B cell (primary cell): ENCODE measurements around the gene SUGCT. TPM values are rescaled to one million over a fixed set of nuclear protein-coding genes. Genes with fewer than 3 reads are reported as not detected.

Experiments used
- ATAC-seq: fragments of 200-7000 bp; cut with Tn5 transposase; one replicate; pipeline ENCODE4 v1.10.0; 2021; ENCODE audit warnings: low read depth, mild to moderate bottlenecking, moderate number of reproducible peaks, moderate library complexity
- CTCF ChIA-PET: fragments of 350-600 bp; sonication (Branson Sonifier 250); formaldehyde crosslinking; loops from one replicate; lab custom pipeline; 2021; ENCODE audit warnings: antibody characterized with exemption, inconsistent platforms; lab: Charles Lee
- POLR2A ChIA-PET: fragments of 350-600 bp; sonication (Branson Sonifier 250); formaldehyde crosslinking; loops from one replicate; lab custom pipeline; 2021; ENCODE audit warnings: antibody characterized with exemption; lab: Charles Lee
- DNase-seq: peaks from one replicate; pipeline ENCODE4 v3.0.0; 2013
- H2AFZ ChIP-seq: 2 replicates; pipeline ENCODE4 v1.6.1; 2012; ENCODE audit warnings: mild to moderate bottlenecking, low read depth, low read length; ENCODE audit not compliant: insufficient read depth, poor library complexity, severe bottlenecking
- H3K27ac ChIP-seq, 2 donors: 1 replicate in 1 of 2; 2 replicates in 1 of 2; pipeline ENCODE4 v1.5.1; 2012 to 2013; ENCODE audit warnings: low read length in 2 of 2, mild to moderate bottlenecking in 2 of 2, moderate library complexity in 1 of 2
- H3K27me3 ChIP-seq, 4 experiments: fragments of 200-600 bp in 1 of 4; sonication (generic) in 1 of 4; replicated peaks in 1 of 4; 1 replicate in 2 of 4; 2 replicates in 2 of 4; pipeline versions ENCODE4 v1.6.1 to v1.7.0; 2013 to 2016; ENCODE audit warnings: low read length in 3 of 4, mild to moderate bottlenecking in 2 of 4, mixed read lengths in 1 of 4, moderate library complexity in 1 of 4; ENCODE audit not compliant: insufficient read depth in 4 of 4, control insufficient read depth in 3 of 4; ENCODE audit errors: control extremely low read depth in 1 of 4
- H3K36me3 ChIP-seq, 2 experiments: replicated peaks in 1 of 2; 1 replicate in 1 of 2; 2 replicates in 1 of 2; pipeline versions ENCODE4 v1.6.1 to v1.7.1; 2013; ENCODE audit warnings: low read length in 1 of 2; ENCODE audit not compliant: insufficient read depth in 2 of 2, control insufficient read depth in 1 of 2; ENCODE audit errors: control extremely low read depth in 1 of 2, extremely low read depth in 1 of 2
- H3K4me1 ChIP-seq, 2 donors: fragments of 200-600 bp in 1 of 2; sonication (generic) in 1 of 2; 1 replicate in 1 of 2; 2 replicates in 1 of 2; pipeline versions ENCODE4 v1.5.1 to v1.6.1; 2013 to 2017; ENCODE audit warnings: low read length in 2 of 2; ENCODE audit not compliant: control insufficient read depth in 2 of 2, insufficient read depth in 2 of 2
- H3K4me2 ChIP-seq: replicated peaks from 2 replicates; pipeline ENCODE3; 2012; ENCODE audit warnings: mild to moderate bottlenecking, low read depth, low read length; ENCODE audit not compliant: poor library complexity, severe bottlenecking
- H3K4me3 ChIP-seq, 5 experiments: fragments of 200-600 bp in 1 of 5; sonication (generic) in 1 of 5; 1 replicate in 3 of 5; 2 replicates in 2 of 5; pipeline versions ENCODE4 v1.5.1 to v1.7.0; 2011 to 2016; ENCODE audit warnings: low read length in 4 of 5, mild to moderate bottlenecking in 4 of 5, low read depth in 2 of 5, control low read depth in 1 of 5, moderate library complexity in 1 of 5; ENCODE audit not compliant: insufficient read depth in 1 of 5; ENCODE audit errors: control extremely low read depth in 1 of 5, extremely low read depth in 1 of 5
- H3K79me2 ChIP-seq: fragments of 200-600 bp; sonication (generic); one replicate; pipeline ENCODE4 v1.6.0; 2016; ENCODE audit warnings: low read length; ENCODE audit not compliant: control insufficient read depth, insufficient read depth
- H3K9ac ChIP-seq: fragments of 200-600 bp; sonication (generic); 2 replicates; pipeline ENCODE4 v1.6.1; 2017; ENCODE audit warnings: mild to moderate bottlenecking, low read length, moderate library complexity
- H3K9me3 ChIP-seq, 3 donors: one replicate each; pipeline versions ENCODE4 v1.6.1 to v1.7.1; 2013; ENCODE audit warnings: low read length in 2 of 3; ENCODE audit not compliant: control insufficient read depth in 2 of 3, insufficient read depth in 1 of 3; ENCODE audit errors: control extremely low read depth in 1 of 3
- H4K20me1 ChIP-seq: 2 replicates; pipeline ENCODE4 v1.6.0; 2012; ENCODE audit warnings: mild to moderate bottlenecking, low read length; ENCODE audit not compliant: insufficient read depth, control insufficient read depth, poor library complexity, severe bottlenecking
- H3K27ac Mint-ChIP-seq: one replicate; pipeline ENCODE4 v1.8.0; 2021; ENCODE audit warnings: mixed read lengths
- H3K27me3 Mint-ChIP-seq: one replicate; pipeline ENCODE4 v1.8.0; 2021; ENCODE audit warnings: mixed read lengths
- H3K4me1 Mint-ChIP-seq: one replicate; pipeline ENCODE4 v1.8.0; 2021; ENCODE audit warnings: mixed read lengths
- H3K4me3 Mint-ChIP-seq: one replicate; pipeline ENCODE4 v1.8.0; 2021; ENCODE audit warnings: mixed read lengths
- H3K9me3 Mint-ChIP-seq: one replicate; pipeline ENCODE4 v1.8.0; 2022; ENCODE audit warnings: mixed read lengths; ENCODE audit not compliant: insufficient read depth
- EZH2 ChIP-seq: IDR thresholded peaks from 2 replicates; pipeline ENCODE4 v1.6.1; 2012; ENCODE audit warnings: borderline replicate concordance, low read depth, mild to moderate bottlenecking, moderate library complexity, low read length; ENCODE audit not compliant: insufficient read depth, poor library complexity, severe bottlenecking
- WGBS: methylation state at CpG from one replicate; pipeline ENCODE4 v1.1.5; 2013; ENCODE audit warnings: missing lambda C conversion rate; ENCODE audit not compliant: insufficient coverage; 5-methylcytosine and 5-hydroxymethylcytosine counted together
- intact Hi-C: fragments of 100-400 bp; cut with micrococcal nuclease; formaldehyde crosslinking; loops from one replicate; pipeline ENCODE4 v1.10.0; 2022
- polyA plus RNA-seq: library from polyadenylated mRNA; depleted of rRNA; stranded (reverse); fragments of >200 nt; gene quantifications from 2 replicates; pipeline ENCODE4 v1.2.3, GENCODE V29; 2012
- total RNA-seq, 2 donors: library from RNA; stranded (reverse); fragments of 120-200 nt in 1 of 2; gene quantifications; 1 replicate in 1 of 2; 2 replicates in 1 of 2; pipeline versions ENCODE4 v1.2.3 to v1.2.4, GENCODE V29; 2013 to 2022
- TF ChIP-seq, protein P1 (sequence below): fragments of 200-600 bp; IDR thresholded peaks from one replicate; pipeline ENCODE4 v1.8.0; 2022; ENCODE audit warnings: antibody characterized with exemption, mild to moderate bottlenecking

Gene SUGCT
- total and polyA plus RNA-seq, 2 donors (not counting 1 experiment from before 2014, with no cell fraction given), result 0.19 to 0.86 TPM

DNA sequence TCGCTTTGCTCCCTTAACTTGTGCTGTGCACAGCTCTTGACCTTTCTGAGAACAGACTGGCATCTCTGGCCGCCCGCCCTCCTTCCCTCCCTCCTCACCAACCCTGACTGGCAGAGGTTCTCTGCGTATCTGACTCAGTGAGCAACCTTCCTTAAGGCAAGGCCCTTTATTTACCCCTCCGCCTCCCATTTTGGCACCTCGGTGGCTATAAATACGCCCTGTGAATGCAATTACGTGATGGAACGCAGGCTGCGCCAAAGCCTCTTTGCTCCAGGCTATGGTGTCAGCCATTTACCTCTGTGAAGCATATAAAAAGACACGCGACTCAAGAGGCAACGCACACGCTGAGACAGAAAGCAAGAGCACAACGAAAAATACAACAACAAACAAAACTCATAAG, 764.3 kb downstream of the SUGCT start:
- Mint-ChIP-seq H3K4me1 (no peaks in the 10 kb centered on the region), H3K27me3 (no peaks in the 10 kb centered on the region), H3K27ac (no peak overlapping the region), H3K9me3 (peaks cover 10% of the 10 kb centered on the region), H3K4me3 (no peak overlapping the region)
- Histone ChIP-seq H3K9ac (no peak overlapping the region), H4K20me1 (no peaks in the 10 kb centered on the region), H3K27me3 (no peaks in the 10 kb centered on the region), H3K27ac (no peak overlapping the region), H3K36me3 (no peaks in the 10 kb centered on the region), H3K79me2 (no peaks in the 10 kb centered on the region), H2AFZ (no peak overlapping the region), H3K9me3 (peaks cover 0 to 26% (median 0%) of the 10 kb centered on the region in 3 donors), H3K4me2 (no peak overlapping the region), H3K4me3 (no peak overlapping the region), H3K4me1 (no peaks in the 10 kb centered on the region)
- ATAC-seq, result no peak
- WGBS, result 97% methylated on average over 14 of the region's 15 CpGs
- TF ChIP-seq, protein P1, sequence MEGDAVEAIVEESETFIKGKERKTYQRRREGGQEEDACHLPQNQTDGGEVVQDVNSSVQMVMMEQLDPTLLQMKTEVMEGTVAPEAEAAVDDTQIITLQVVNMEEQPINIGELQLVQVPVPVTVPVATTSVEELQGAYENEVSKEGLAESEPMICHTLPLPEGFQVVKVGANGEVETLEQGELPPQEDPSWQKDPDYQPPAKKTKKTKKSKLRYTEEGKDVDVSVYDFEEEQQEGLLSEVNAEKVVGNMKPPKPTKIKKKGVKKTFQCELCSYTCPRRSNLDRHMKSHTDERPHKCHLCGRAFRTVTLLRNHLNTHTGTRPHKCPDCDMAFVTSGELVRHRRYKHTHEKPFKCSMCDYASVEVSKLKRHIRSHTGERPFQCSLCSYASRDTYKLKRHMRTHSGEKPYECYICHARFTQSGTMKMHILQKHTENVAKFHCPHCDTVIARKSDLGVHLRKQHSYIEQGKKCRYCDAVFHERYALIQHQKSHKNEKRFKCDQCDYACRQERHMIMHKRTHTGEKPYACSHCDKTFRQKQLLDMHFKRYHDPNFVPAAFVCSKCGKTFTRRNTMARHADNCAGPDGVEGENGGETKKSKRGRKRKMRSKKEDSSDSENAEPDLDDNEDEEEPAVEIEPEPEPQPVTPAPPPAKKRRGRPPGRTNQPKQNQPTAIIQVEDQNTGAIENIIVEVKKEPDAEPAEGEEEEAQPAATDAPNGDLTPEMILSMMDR, result no peak
- no peak for TF ChIP-seq EZH2
- DNase-seq, result no peak
- POLR2A ChIA-PET, result no interaction called here
- intact Hi-C loops, result no loop called here
- CTCF ChIA-PET, result no interaction called here

GRCh38 chr7:40899636-40900507, 765.1 kb downstream of the SUGCT start:
- Histone ChIP-seq H3K4me1 (no peaks in the 10 kb centered on the region), H2AFZ (no peak overlapping the region), H3K36me3 (no peaks in the 10 kb centered on the region), H3K9me3 (peaks cover 0 to 26% (median 0%) of the 10 kb centered on the region in 3 donors), H4K20me1 (no peaks in the 10 kb centered on the region), H3K27ac (no peak overlapping the region), H3K79me2 (no peaks in the 10 kb centered on the region), H3K4me3 (no peak overlapping the region), H3K9ac (no peak overlapping the region), H3K4me2 (no peak overlapping the region), H3K27me3 (no peaks in the 10 kb centered on the region)
- no peaks in the 10 kb centered on the region for H3K27me3 Mint-ChIP-seq
- H3K9me3 Mint-ChIP-seq, result peaks cover 8% of the 10 kb centered on the region
- CTCF ChIA-PET, result interaction anchor here (0.6 kb wide), 1 partner anchor 45 kb away, joined by 3 read pairs; no protein-coding TSS in a partner anchor
- H3K27ac Mint-ChIP-seq, result no peak overlapping the region
- no peaks in the 10 kb centered on the region for H3K4me1 Mint-ChIP-seq
- no peak overlapping the region for H3K4me3 Mint-ChIP-seq
- TF ChIP-seq, protein P1, result no peak
- no peak for TF ChIP-seq EZH2
- DNase-seq (no peak), ATAC-seq (no peak)
- WGBS, result 94% methylated on average over 6 of the region's 16 CpGs
- POLR2A ChIA-PET, result no interaction called here
- intact Hi-C loops, result no loop called here
